A673 (cell line): ENCODE results near the gene MAST4. TPM values are rescaled to one million over a fixed set of nuclear protein-coding genes. Genes with fewer than 3 reads are reported as not detected.

Experiments used
- BruUV-seq: library from RNA; stranded (reverse); fragments of 400-500 nt; replicated peaks from 2 replicates; lab custom pipeline; 2021; lab: Mats Ljungman, UMichigan
- CTCF ChIA-PET: fragments of 300-600 bp; sonication (Branson Sonifier 250); formaldehyde crosslinking; loops from one replicate; lab custom pipeline; 2022; ENCODE audit warnings: antibody characterized with exemption; lab: Charles Lee
- POLR2A ChIA-PET: fragments of 300-600 bp; sonication (Branson Sonifier 250); formaldehyde crosslinking; loops from one replicate; lab custom pipeline; 2022; ENCODE audit warnings: antibody characterized with exemption; ENCODE audit not compliant: low non-redundant PET; lab: Charles Lee
- DNase-seq: peaks from one replicate; pipeline ENCODE4 v3.0.0-alpha.2; 2015; ENCODE audit warnings: low spot score
- H3K27ac ChIP-seq: fragments of 200-600 bp; sonication (generic); 2 replicates; pipeline ENCODE4 v1.5.1; 2016; ENCODE audit warnings: mixed run types, low read depth, mild to moderate bottlenecking, mixed read lengths, antibody characterized with exemption, low read length; ENCODE audit not compliant: poor library complexity, severe bottlenecking
- H3K27me3 ChIP-seq: fragments of 200-600 bp; sonication (generic); replicated peaks from 2 replicates; pipeline ENCODE4 v1.6.1; 2017; ENCODE audit warnings: mixed run types, low read depth, mild to moderate bottlenecking, mixed read lengths, antibody characterized with exemption, low read length; ENCODE audit not compliant: insufficient read depth, poor library complexity
- H3K36me3 ChIP-seq: fragments of 200-600 bp; sonication (generic); 2 replicates; pipeline ENCODE4 v1.6.1; 2016; ENCODE audit warnings: mixed run types, mild to moderate bottlenecking, mixed read lengths, antibody characterized with exemption, low read length; ENCODE audit not compliant: insufficient read depth, poor library complexity, severe bottlenecking
- H3K4me1 ChIP-seq: fragments of 200-600 bp; sonication (generic); 2 replicates; pipeline ENCODE4 v1.6.1; 2017; ENCODE audit warnings: mixed run types, mild to moderate bottlenecking, mixed read lengths, antibody characterized with exemption, low read length; ENCODE audit not compliant: insufficient read depth, poor library complexity, severe bottlenecking
- H3K4me3 ChIP-seq: fragments of 200-600 bp; sonication (generic); 2 replicates; pipeline ENCODE4 v1.5.1; 2016; ENCODE audit warnings: low read depth, mixed run types, mild to moderate bottlenecking, mixed read lengths, low read length; ENCODE audit not compliant: poor library complexity, severe bottlenecking
- H3K9me3 ChIP-seq: fragments of 200-600 bp; sonication (generic); 2 replicates; pipeline ENCODE4 v1.6.1; 2016; ENCODE audit warnings: mixed run types, low read depth, mild to moderate bottlenecking, mixed read lengths, antibody characterized with exemption, low read length; ENCODE audit not compliant: poor library complexity, severe bottlenecking
- CTCF ChIP-seq: fragments of 300-800, 200-600 bp; sonication (generic); conservative IDR thresholded peaks from 2 replicates; pipeline ENCODE4 v1.5.1; 2017; ENCODE audit warnings: low read depth, mild to moderate bottlenecking, antibody characterized with exemption, low read length, moderate library complexity, mixed read lengths
- EZH2 ChIP-seq: fragments of 200-600 bp; sonication (generic); IDR thresholded peaks from 2 replicates; pipeline ENCODE4 v1.6.1; 2017; ENCODE audit warnings: borderline replicate concordance, low read depth, mild to moderate bottlenecking, mixed read lengths, antibody characterized with exemption, low read length; ENCODE audit not compliant: poor library complexity, severe bottlenecking
- intact Hi-C: fragments of 100-400 bp; cut with micrococcal nuclease; formaldehyde crosslinking; loops from one replicate; pipeline ENCODE4 v1.10.0; 2022; ENCODE audit not compliant: unreplicated experiment
- total RNA-seq: library from RNA; stranded (reverse); gene quantifications from 2 replicates; pipeline ENCODE4 v1.2.3, GENCODE V29; 2021

The MAST4 gene
- total RNA-seq, 1 experiment from 2014 or later: 4.5 TPM

- H3K36me3 ChIP-seq: no peaks in the 10 kb centered on the region
- no peaks in the 10 kb centered on the region for H3K4me1 ChIP-seq
- no peak for DNase-seq
- ChIA-PET CTCF (no interaction called here), POLR2A (no interaction called here)
- TF ChIP-seq CTCF: no peak
- no peak for TF ChIP-seq EZH2
- no peaks in the 10 kb centered on the region for H3K9me3 ChIP-seq
- no peak overlapping the region for H3K4me3 ChIP-seq
- intact Hi-C loops: no loop called here
- H3K27me3 ChIP-seq: no peaks in the 10 kb centered on the region
- H3K27ac ChIP-seq: no peak overlapping the region
- no TSS peak for BruUV-seq
These were observed 275.5 kb downstream of the MAST4 start for GRCh38 chr5:66871651-66872050.

- TF ChIP-seq CTCF (no peak), EZH2 (no peak)
- DNase-seq: no peak
- no peak overlapping the region for H3K4me3 ChIP-seq
- BruUV-seq: no TSS peak
- H3K36me3 ChIP-seq: no peaks in the 10 kb centered on the region
- H3K9me3 ChIP-seq: no peaks in the 10 kb centered on the region
- H3K4me1 ChIP-seq: no peaks in the 10 kb centered on the region
- intact Hi-C loops: no loop called here
- H3K27me3 ChIP-seq: no peaks in the 10 kb centered on the region
- POLR2A ChIA-PET: no interaction called here
- no peak overlapping the region for H3K27ac ChIP-seq
- CTCF ChIA-PET: interaction anchor here (0.6 kb wide), 1 partner anchor 8 kb away, joined by 4 read pairs; no protein-coding TSS in a partner anchor
These were observed 276.6 kb downstream of the MAST4 start for GRCh38 chr5:66872736-66873331.

GRCh38 chr5:66874004-66874403 lies 277.8 kb downstream of the MAST4 start:
- no peak for DNase-seq
- TF ChIP-seq CTCF (no peak), EZH2 (no peak)
- CTCF ChIA-PET: interaction anchor here (0.5 kb wide), 1 partner anchor 690 kb away, joined by 11 read pairs; no protein-coding TSS in a partner anchor
- Histone ChIP-seq H3K4me3 (no peak overlapping the region), H3K36me3 (no peaks in the 10 kb centered on the region), H3K27me3 (no peaks in the 10 kb centered on the region), H3K27ac (no peak overlapping the region), H3K9me3 (no peaks in the 10 kb centered on the region), H3K4me1 (no peaks in the 10 kb centered on the region)
- POLR2A ChIA-PET: no interaction called here
- BruUV-seq: no TSS peak
- intact Hi-C loops: no loop called here
